Transverse colon (tissue), 4 donors: Measurements from ENCODE around the gene VPS36. TPM values are rescaled to one million over a fixed set of nuclear protein-coding genes. Genes with fewer than 3 reads are reported as not detected.

Experiments used
- DNase-seq: peaks from one replicate; pipeline ENCODE4 v3.0.0-alpha.2; 2019
- H3K27ac ChIP-seq, 4 donors: fragments of 200-600 bp; sonication (generic); 2 replicates each; pipeline ENCODE4 v1.5.1; 2016 to 2018; ENCODE audit warnings: inconsistent platforms in 4 of 4
- H3K27me3 ChIP-seq: fragments of 200-600 bp; sonication (generic); 2 replicates; pipeline ENCODE4 v1.5.1; 2017; ENCODE audit warnings: inconsistent platforms
- H3K36me3 ChIP-seq, 4 donors: fragments of 200-600 bp; sonication (generic); 2 replicates each; pipeline ENCODE4 v1.5.1; 2017 to 2019; ENCODE audit warnings: inconsistent platforms in 4 of 4
- H3K4me1 ChIP-seq, 4 donors: fragments of 200-600 bp; sonication (generic); 2 replicates each; pipeline ENCODE4 v1.5.1; 2017 to 2020; ENCODE audit warnings: inconsistent platforms in 4 of 4
- H3K4me3 ChIP-seq, 4 donors: fragments of 200-600 bp; sonication (generic); 1 replicate in 1 of 4; 2 replicates in 3 of 4; pipeline versions ENCODE4 v1.5.1 to v1.6.1; 2017 to 2019; ENCODE audit warnings: inconsistent platforms in 4 of 4
- H3K9me3 ChIP-seq, 2 donors: fragments of 200-600 bp; sonication (generic); 2 replicates each; pipeline ENCODE4 v1.5.1; 2017 to 2019; ENCODE audit warnings: inconsistent platforms in 2 of 2
- CTCF ChIP-seq, 5 experiments: fragments of 200-600 bp in 3 of 5; fragments of 450-650 bp in 2 of 5; sonication (generic) in 3 of 5; IDR thresholded peaks; 1 replicate in 2 of 5; 2 replicates in 3 of 5; pipeline ENCODE4 v1.5.1; 2016 to 2017; ENCODE audit warnings: antibody characterized with exemption in 5 of 5, inconsistent platforms in 3 of 5, mild to moderate bottlenecking in 2 of 5, moderate library complexity in 1 of 5
- EP300 ChIP-seq: sonication (generic); formaldehyde crosslinking; IDR thresholded peaks from one replicate; pipeline ENCODE4 v1.6.1; 2017; ENCODE audit warnings: antibody characterized with exemption, low read depth
- POLR2A ChIP-seq: fragments of 450-650 bp; IDR thresholded peaks from one replicate; pipeline ENCODE4 v1.6.1; 2016; ENCODE audit warnings: antibody characterized with exemption, mild to moderate bottlenecking, moderate library complexity
- POLR2AphosphoS5 ChIP-seq, 3 donors: sonication (generic); formaldehyde crosslinking; IDR thresholded peaks; one replicate each; pipeline ENCODE4 v1.6.1; 2016; ENCODE audit warnings: antibody characterized with exemption in 3 of 3
- WGBS, 2 donors: methylation state at CpG; one replicate each; pipeline ENCODE4 v1.1.5; 2018; ENCODE audit warnings: low coverage in 1 of 2; 5-methylcytosine and 5-hydroxymethylcytosine counted together
- in situ Hi-C, 4 donors: fragments of 200-750 bp; cut with MboI; loops; one replicate each; pipeline versions ENCODE4 v1.15.0 to v1.15.1; 2017; ENCODE audit warnings: low sequenced_read_pairs in 3 of 4, low pct_ligation_motif_present in 1 of 4, low pct_unique_long_range_greater_than_20kb in 1 of 4
- intact Hi-C: fragments of 100-400 bp; cut with DNase I; formaldehyde crosslinking; loops from one replicate; pipeline ENCODE4 v1.15.1; 2023; ENCODE audit warnings: low total_unique reads
- total RNA-seq, 4 donors: library from RNA; depleted of rRNA; stranded (reverse); fragments of >200 nt; gene quantifications; one replicate each; pipeline ENCODE4 v1.1.0, GENCODE V29; 2016

The VPS36 gene
- total RNA-seq, 4 donors from 2014 or later = 35.2 to 101 (median 71.5) TPM

GRCh38 chr13:52395704-52396103, 54.7 kb downstream of the VPS36 start:
- H3K27me3 ChIP-seq = no peaks in the 10 kb centered on the region
- TF ChIP-seq POLR2AphosphoS5 (IDR thresholded peaks at IDR 0.05) (no peak), EP300 (no peak), CTCF (IDR thresholded peaks at IDR 0.05) (no peak), POLR2A (no peak)
- WGBS, 2 donors = 75 to 84% methylated on average over 4 of the region's 4 CpGs
- no peaks in the 10 kb centered on the region for H3K4me1 ChIP-seq
- no peak for DNase-seq
- H3K9me3 ChIP-seq = no peaks in the 10 kb centered on the region
- in situ Hi-C loops = no loop called here
- no peak overlapping the region for H3K27ac ChIP-seq
- H3K36me3 ChIP-seq = no peaks in the 10 kb centered on the region
- intact Hi-C loops = no loop called here
- H3K4me3 ChIP-seq = no peak overlapping the region

GRCh38 chr13:52394586-52394985, 55.8 kb downstream of the VPS36 start:
- H3K27me3 ChIP-seq = no peaks in the 10 kb centered on the region
- H3K9me3 ChIP-seq = no peaks in the 10 kb centered on the region
- no peak overlapping the region for H3K27ac ChIP-seq
- 65 to 71% methylated on average over 2 of the region's 2 CpGs for WGBS, 2 donors
- no peak for DNase-seq
- intact Hi-C loops (no loop called here), in situ Hi-C loops (no loop called here)
- H3K36me3 ChIP-seq = no peaks in the 10 kb centered on the region
- no peaks in the 10 kb centered on the region for H3K4me1 ChIP-seq
- H3K4me3 ChIP-seq = no peak overlapping the region
- TF ChIP-seq POLR2A (no peak), CTCF (IDR thresholded peaks at IDR 0.05) (no peak), POLR2AphosphoS5 (IDR thresholded peaks at IDR 0.05) (no peak), EP300 (no peak)

GRCh38 chr13:52393572-52394357, 56.7 kb downstream of the VPS36 start:
- Histone ChIP-seq H3K27me3 (no peaks in the 10 kb centered on the region), H3K36me3 (no peaks in the 10 kb centered on the region), H3K4me3 (no peak overlapping the region), H3K9me3 (no peaks in the 10 kb centered on the region), H3K27ac (no peak overlapping the region), H3K4me1 (no peaks in the 10 kb centered on the region)
- DNase-seq = no peak
- intact Hi-C loops (no loop called here), in situ Hi-C loops (no loop called here)
- 86% methylated on average over 8 of the region's 8 CpGs; no CpG with 5 or more reads in 1 of the 2 donors for WGBS, 2 donors
- TF ChIP-seq POLR2A (no peak), EP300 (no peak), POLR2AphosphoS5 (IDR thresholded peaks at IDR 0.05) (no peak), CTCF (IDR thresholded peaks at IDR 0.05) (no peak)

- no peak for DNase-seq
- in situ Hi-C loops = no loop called here
- intact Hi-C loops = no loop called here
- no peaks in the 10 kb centered on the region for H3K9me3 ChIP-seq
- no peaks in the 10 kb centered on the region for H3K36me3 ChIP-seq
- no peaks in the 10 kb centered on the region for H3K4me1 ChIP-seq
- TF ChIP-seq EP300 (no peak), POLR2A (no peak), CTCF (IDR thresholded peaks at IDR 0.05) (no peak), POLR2AphosphoS5 (IDR thresholded peaks at IDR 0.05) (no peak)
- no peaks in the 10 kb centered on the region for H3K27me3 ChIP-seq
- no peak overlapping the region for H3K4me3 ChIP-seq
- no peak overlapping the region for H3K27ac ChIP-seq
These were observed 62.7 kb downstream of the VPS36 start for GRCh38 chr13:52387721-52388120.
